HG03439 (cell line): ENCODE results near the gene C8A.

Experiments
- ATAC-seq: cut with Tn5 transposase; IDR thresholded peaks from one replicate; pipeline ENCODE4 v1.9.1; 2021; ENCODE audit warnings: mild to moderate bottlenecking, moderate library complexity; ENCODE audit not compliant: unreplicated experiment

The C8A gene

DNA sequence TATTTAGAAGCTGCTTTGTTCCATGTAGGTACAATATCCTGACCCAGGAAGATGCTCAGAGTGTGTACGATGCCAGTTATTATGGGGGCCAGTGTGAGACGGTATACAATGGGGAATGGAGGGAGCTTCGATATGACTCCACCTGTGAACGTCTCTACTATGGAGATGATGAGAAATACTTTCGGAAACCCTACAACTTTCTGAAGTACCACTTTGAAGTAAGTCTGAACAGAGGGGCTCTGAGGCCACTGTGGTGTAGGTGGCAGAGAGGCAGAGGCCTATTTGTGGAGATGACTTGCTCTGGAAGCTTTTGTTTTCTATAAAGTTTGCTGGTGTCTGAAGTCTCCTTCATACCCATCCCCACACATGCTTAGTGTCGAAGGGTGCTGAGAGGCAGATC is 26.8 kb downstream of the C8A start:
- no peak for ATAC-seq

DNA sequence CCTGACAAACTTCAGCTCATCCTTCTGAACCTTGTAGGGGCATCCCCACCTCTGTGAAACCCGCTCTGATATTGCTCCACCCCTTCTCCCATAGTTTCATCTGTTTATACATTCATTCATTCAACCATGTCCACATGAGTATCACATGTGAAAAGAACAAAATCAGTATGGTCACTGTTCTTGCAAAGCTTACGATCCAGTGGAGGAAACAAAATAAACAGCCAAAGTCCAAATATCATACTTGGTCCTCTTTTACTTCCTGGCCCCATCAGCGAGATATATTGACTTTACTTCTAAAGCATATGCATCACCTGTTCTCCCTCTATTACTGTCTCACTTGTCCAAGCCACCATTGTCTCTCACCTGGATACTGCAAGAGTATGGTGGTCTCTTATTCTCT is 35.6 kb downstream of the C8A start:
- no peak for ATAC-seq

DNA sequence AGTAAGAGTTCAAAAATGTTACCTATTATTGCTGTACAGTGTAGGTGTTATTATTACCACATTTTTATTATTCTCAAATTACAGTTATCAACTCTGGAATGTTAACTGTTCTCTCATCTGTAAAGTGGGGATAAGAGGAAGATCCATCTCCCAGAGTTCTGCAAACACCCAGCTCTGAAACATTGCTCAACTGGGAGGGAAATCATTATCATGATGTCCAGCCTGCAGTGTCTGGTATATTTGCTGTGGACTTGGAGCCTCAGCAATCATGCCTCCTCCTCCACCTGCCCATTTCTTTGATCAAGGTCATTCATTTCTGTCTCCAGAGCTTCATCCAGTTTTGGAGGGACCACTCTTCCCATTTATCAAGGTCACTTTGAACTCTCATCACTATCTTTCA is 39.4 kb downstream of the C8A start:
- ATAC-seq = no peak

DNA sequence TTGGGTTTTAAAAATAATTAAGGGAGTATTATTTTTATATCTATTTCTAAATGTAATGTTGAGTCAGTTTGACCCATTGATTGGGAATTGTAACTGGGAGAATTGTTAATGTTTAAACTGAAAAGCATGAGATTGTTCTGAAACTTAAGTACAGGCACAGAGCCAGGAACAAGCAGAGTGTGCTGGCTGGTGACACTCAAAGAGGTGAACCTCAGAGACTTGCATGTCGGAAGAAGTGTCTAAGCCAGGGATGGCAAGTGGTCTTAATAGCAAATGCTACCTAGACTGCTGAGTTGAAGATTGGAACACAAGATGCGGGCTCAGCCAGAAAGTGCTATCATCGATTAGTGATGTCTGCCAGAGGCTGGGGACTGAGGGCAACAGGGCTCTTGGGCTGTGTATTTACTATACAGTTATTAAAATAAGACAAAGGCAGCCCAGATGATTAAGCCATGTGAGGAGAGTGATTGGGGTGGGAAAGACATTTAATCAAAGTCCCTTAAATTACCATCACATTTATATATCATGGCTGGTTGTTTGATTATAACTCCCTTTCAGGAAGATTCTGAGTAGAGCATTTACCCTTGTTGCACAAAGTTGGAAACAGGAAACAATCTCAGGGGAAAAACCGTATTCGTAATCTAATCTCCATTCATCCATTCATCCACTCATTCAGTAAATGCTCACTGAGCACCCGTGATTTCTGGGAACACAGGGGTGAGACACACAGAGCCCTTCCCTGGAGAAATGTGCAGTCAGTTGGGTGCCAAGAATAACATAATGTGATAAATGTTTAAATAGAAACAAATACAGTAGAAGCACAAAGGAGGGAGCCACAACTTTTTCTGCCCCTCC is 42.8 kb downstream of the C8A start:
- no peak for ATAC-seq

DNA sequence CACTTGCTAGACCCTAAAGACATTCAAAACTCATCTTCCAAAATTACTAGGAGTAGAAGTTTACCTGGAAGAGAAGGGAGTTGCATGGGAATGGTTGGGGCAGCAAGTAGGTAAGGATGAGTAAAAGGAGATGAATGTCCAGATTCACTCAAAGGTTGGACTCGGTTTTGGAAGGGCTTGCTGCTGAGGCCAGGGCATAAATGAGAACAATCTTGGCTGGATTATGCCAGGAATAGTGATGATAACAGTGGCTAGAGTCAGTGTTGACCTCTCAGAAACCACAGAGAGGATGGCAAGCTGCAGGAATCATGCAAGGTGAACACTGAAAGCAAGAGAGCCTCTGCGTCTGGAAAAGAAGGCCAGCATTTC is 43.4 kb downstream of the C8A start:
- ATAC-seq = no peak

GRCh38 chr1:56898879-56899278 is 44.3 kb downstream of the C8A start:
- ATAC-seq = no peak

- ATAC-seq = no peak
Observed at GRCh38 chr1:56901716-56902115, 47.1 kb downstream of the C8A start.

- ATAC-seq = no peak
Observed at GRCh38 chr1:56903778-56904177, 49.2 kb downstream of the C8A start.

DNA sequence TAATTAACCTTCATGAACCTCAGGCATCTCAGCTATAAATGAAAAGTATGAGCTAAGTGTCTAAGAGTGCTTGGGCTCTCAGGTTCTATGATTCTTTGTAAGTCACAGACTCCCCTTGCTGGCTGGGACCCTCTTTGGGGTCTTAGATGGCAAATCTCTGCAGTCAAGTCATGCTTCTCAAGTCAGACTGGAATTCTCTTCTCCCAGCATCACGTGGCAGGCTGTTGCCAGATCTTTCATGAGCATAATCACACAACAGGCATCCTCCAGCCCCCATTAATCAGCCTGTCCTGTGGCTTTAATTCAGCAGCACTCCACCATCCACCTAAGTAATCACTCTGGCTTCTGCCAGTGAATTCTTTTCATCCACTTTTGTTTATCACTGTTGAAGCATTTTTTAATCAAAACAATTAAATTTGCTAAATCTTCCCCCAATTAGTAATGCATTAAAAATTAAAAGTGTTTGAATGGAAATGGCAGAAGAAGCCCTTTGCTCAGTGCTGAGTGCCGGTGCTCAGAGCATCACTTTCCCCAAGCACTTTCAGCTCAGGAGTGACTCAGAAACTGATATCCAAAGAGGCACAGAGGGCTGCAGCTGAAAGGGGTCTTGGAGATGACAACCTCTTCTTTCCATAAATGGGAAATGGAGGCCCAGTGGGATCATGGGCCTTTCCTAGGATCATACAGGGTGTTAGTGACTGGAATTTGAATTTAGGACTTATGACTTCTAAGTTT is 50.2 kb downstream of the C8A start:
- no peak for ATAC-seq

GRCh38 chr1:56905667-56906066 is 51.1 kb downstream of the C8A start:
- no peak for ATAC-seq

GRCh38 chr1:56908619-56909221 is 54.1 kb downstream of the C8A start:
- ATAC-seq = no peak

- ATAC-seq = no peak
Observed at GRCh38 chr1:56910441-56910985, 55.9 kb downstream of the C8A start.

GRCh38 chr1:56911098-56911938 is 56.7 kb downstream of the C8A start:
- ATAC-seq = no peak

GRCh38 chr1:56912325-56912724 is 57.7 kb downstream of the C8A start:
- no peak for ATAC-seq

- no peak for ATAC-seq
Observed at GRCh38 chr1:56915960-56916359, 61.4 kb downstream of the C8A start.

- no peak for ATAC-seq
Observed at GRCh38 chr1:56916630-56917029, 62.0 kb downstream of the C8A start.

DNA sequence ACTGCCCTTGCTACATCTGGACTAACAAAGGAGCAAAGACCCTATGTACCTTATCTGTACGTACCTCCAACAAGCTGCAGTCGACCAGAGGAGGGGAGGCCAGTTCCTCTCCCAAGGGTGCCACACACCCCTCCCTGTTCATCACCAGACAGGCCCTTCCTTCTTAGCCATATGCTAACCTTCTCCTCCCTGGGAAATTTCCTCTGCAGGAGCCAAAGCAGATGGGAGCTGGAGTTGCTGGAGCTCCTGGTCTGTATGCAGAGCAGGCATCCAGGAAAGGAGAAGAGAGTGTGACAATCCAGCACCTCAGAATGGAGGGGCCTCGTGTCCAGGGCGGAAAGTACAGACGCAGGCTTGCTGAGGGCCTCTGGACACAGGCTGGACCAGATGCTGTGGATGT is 62.8 kb downstream of the C8A start:
- no peak for ATAC-seq

DNA sequence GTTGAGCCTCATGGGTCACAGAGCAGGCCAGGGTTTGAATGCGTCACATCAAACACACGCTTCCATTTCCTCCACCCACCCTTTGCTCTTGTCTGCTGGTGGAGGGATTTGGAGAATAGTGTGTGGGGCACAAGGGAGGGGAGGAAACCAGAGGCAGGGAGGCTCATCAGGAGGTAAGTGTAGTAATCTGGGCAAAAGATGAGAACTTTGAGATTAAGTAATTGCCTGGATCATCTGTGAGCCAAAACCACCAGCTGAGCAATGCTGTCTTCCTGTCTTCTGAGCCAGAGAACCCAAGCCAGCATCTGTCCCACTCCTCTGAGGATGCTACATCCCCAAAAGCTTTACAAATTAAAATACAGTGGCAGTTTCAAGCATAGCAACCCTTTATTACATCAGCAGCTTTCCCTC is 66.0 kb downstream of the C8A start:
- no peak for ATAC-seq

GRCh38 chr1:56921479-56921878 is 66.9 kb downstream of the C8A start:
- ATAC-seq = no peak

- ATAC-seq = no peak
Observed at GRCh38 chr1:56922070-56922469, 67.5 kb downstream of the C8A start.

- no peak for ATAC-seq
Observed at GRCh38 chr1:56922507-56922906, 67.9 kb downstream of the C8A start.
